ENCODE measurements around the gene LEMD2. TPM values are rescaled to one million over a fixed set of nuclear protein-coding genes. Genes with fewer than 3 reads are reported as not detected.

Gene LEMD2
- total RNA-seq, 1 donor from 2014 or later, result 53.6 TPM

DNA sequence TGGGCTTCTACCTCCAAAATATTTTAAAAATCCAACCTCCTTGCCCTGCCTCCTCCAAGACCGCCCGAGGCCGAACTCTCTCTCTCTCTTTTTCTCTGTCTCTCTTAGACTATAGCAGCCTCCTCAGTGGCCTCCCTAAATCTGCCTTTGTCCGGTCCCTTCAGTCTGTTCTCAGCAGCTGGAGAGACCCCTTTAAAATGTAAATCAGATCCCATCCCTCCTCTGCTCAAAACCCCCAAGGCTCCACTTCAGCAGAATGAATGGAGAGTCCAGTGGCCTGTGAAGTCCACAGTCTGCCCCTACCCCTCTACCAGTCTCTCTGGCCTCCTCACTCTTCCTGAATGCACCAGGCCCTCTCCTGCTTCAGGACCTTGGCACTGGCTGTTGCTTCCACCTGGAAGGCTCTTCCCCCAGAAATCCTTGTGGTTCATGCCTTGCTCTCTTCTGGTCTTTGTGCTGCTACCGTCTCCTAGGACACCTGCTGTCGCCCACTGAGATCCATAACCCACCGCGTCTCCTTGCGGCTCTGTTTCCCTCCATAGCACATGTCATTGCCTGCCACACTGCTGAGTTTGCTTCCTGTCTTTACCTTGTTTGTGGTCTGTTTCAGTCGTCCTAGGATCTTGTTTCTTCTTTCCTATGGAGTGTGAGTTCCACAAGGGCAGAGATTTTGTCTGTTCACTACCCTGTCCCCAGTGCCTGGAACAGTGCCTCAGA is 8.9 kb upstream of the LEMD2 start:
- Histone ChIP-seq H3K27ac (no peak overlapping the region), H3K4me1 (no peaks in the 10 kb centered on the region), H3K36me3 (no peaks in the 10 kb centered on the region), H3K4me3 (no peak overlapping the region), H3K9me3 (no peaks in the 10 kb centered on the region), H3K27me3 (ENCODE audit: low read depth) (peaks cover 10% of the 10 kb centered on the region)
- ATAC-seq (no peak), DNase-seq (no peak)
- TF ChIP-seq, protein P1, sequence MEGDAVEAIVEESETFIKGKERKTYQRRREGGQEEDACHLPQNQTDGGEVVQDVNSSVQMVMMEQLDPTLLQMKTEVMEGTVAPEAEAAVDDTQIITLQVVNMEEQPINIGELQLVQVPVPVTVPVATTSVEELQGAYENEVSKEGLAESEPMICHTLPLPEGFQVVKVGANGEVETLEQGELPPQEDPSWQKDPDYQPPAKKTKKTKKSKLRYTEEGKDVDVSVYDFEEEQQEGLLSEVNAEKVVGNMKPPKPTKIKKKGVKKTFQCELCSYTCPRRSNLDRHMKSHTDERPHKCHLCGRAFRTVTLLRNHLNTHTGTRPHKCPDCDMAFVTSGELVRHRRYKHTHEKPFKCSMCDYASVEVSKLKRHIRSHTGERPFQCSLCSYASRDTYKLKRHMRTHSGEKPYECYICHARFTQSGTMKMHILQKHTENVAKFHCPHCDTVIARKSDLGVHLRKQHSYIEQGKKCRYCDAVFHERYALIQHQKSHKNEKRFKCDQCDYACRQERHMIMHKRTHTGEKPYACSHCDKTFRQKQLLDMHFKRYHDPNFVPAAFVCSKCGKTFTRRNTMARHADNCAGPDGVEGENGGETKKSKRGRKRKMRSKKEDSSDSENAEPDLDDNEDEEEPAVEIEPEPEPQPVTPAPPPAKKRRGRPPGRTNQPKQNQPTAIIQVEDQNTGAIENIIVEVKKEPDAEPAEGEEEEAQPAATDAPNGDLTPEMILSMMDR (IDR thresholded peaks at IDR 0.05), result no peak
- intact Hi-C loops (cut with DNase I), result no loop called here

DNA sequence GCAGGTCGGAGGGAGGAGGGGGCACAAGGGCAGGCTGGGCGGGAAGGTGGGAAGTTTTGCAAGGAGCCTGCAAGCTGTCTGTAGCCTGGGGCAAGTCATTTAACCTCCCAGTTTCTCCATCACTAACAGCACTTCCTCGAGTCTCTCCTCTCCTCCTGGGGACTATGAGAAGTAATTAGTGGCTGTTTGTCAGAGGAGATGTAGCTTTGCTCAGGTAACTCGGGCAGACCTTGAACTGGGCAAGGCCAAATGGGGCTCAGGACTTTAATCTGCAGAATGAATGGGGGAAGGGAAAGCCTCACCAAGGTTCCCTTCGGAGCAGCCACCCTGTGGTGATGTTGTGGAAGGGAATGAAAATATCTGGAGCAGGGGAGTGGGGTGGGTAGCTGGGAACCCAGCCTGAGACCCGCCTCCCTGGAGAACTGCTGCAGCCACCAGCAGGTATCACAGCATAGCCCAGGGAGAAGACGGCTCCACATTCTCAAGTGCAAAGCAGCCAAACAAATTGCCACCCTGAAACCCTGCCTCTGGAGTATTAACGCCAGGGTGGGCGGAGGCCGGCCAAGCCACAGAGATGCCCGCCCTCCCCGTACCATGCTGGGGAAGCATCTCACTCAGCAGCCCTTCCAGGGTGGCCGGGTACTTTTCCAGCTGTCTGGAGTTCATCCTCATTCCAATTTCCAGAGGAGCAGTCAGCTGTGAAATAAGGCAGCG is 6.1 kb upstream of the LEMD2 start:
- Histone ChIP-seq H3K36me3 (no peaks in the 10 kb centered on the region), H3K27me3 (ENCODE audit: low read depth) (peaks cover 9% of the 10 kb centered on the region), H3K4me1 (no peaks in the 10 kb centered on the region), H3K4me3 (no peak overlapping the region), H3K9me3 (no peaks in the 10 kb centered on the region), H3K27ac (no peak overlapping the region)
- DNase-seq (no peak), ATAC-seq (no peak)
- intact Hi-C loops (cut with DNase I), result no loop called here
- TF ChIP-seq, protein P1 (IDR thresholded peaks at IDR 0.05), result no peak

DNA sequence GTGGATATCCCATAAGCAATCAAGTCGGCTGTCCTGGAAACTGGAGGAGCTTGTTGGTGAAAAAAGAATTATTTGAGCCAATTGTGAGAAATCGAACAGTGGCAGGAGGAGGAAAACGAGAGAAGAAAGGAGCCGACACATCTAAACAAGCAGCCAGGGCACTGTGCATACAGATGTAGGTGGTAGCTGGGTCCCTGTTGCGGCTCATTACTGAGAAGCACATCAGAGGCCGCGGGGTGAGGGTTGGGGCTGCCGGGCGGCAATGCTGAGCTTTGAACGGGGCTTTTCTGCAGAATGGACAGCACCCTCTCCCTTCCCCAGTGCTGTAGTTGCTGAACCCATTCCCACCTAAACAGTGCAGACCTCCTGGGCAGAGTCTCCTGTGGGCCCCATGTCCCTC is 4.1 kb upstream of the LEMD2 start:
- intact Hi-C loops (cut with DNase I), result no loop called here
- peaks cover 9% of the 10 kb centered on the region for H3K27me3 ChIP-seq (ENCODE audit: low read depth)
- no peaks in the 10 kb centered on the region for H3K36me3 ChIP-seq
- TF ChIP-seq, protein P1 (IDR thresholded peaks at IDR 0.05), result no peak
- no peak overlapping the region for H3K4me3 ChIP-seq
- H3K9me3 ChIP-seq, result no peaks in the 10 kb centered on the region
- no peak for ATAC-seq
- H3K27ac ChIP-seq, result no peak overlapping the region
- no peak for DNase-seq
- H3K4me1 ChIP-seq, result peaks cover 7% of the 10 kb centered on the region

DNA sequence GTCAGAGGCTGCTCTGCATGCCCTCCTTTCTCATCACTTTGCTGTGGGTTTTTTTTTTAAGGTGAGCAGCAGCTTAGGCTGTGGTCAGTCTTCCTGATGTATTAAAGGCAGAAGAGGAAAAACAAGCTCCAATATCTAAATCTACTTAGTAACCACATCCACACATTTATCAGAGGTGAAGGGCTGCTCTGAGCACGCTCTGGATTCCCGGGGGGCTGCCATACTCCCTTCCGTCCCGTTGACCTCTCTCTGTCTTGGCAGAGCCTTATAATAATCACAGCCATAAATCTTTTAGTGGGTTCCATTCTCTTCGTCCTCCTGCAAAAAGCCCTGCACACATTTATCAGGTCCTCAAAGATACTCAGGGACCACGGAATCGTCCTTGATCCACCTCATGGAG is 2.7 kb upstream of the LEMD2 start:
- Histone ChIP-seq H3K9me3 (no peaks in the 10 kb centered on the region), H3K27ac (no peak overlapping the region), H3K4me1 (peaks cover 20% of the 10 kb centered on the region), H3K4me3 (no peak overlapping the region), H3K27me3 (ENCODE audit: low read depth) (peaks cover 5% of the 10 kb centered on the region), H3K36me3 (no peaks in the 10 kb centered on the region)
- TF ChIP-seq, protein P1 (IDR thresholded peaks at IDR 0.05), result no peak
- intact Hi-C loops (cut with DNase I), result no loop called here
- no peak for DNase-seq
- no peak for ATAC-seq

DNA sequence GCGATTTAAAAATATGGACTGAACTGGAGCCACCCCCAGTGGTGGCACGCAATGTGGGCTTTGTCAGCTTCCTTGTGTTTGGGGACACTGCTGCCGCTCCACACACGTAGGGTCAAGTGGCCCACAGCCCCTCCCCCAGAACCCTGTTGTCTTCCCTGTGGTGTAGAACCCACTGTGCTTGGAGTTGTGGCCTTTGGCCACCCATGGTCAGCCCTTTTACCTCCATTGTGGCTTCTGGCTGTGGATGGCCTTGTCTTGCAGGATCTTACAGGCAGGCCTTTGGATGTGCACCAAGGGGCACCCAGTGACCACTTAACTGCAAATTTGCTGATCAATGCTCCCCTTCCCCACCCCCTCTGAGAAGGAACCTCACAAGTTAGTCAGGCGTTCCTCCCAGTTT is 2.0 kb upstream of the LEMD2 start:
- Histone ChIP-seq H3K9me3 (no peaks in the 10 kb centered on the region), H3K27ac (no peak overlapping the region), H3K4me3 (no peak overlapping the region), H3K4me1 (peaks cover 27% of the 10 kb centered on the region), H3K27me3 (ENCODE audit: low read depth) (no peaks in the 10 kb centered on the region), H3K36me3 (peaks cover 5% of the 10 kb centered on the region)
- ATAC-seq (no peak), DNase-seq (no peak)
- TF ChIP-seq, protein P1 (IDR thresholded peaks at IDR 0.05), result no peak
- intact Hi-C loops (cut with DNase I), result no loop called here

All from lower lobe of right lung (tissue), 2 donors.